IMR-90 (cell line): ENCODE results near the gene SGO1.

ENCODE experiments used
- CTCF ChIP-seq: conservative IDR thresholded peaks from 2 replicates; pipeline ENCODE4 v1.5.1; 2012; ENCODE audit warnings: mild to moderate bottlenecking, low read depth, low read length, improper control_type of control experiment
- ELK1 ChIP-seq: fragments of 150-350 bp; IDR thresholded peaks from 2 replicates; pipeline ENCODE4 v1.6.1; 2016; ENCODE audit warnings: low read depth, mild to moderate bottlenecking, low read length, moderate library complexity, borderline replicate concordance
- MAFK ChIP-seq: IDR thresholded peaks from 2 replicates; pipeline ENCODE4 v1.6.1; 2012; ENCODE audit warnings: low read depth, low read length, improper control_type of control experiment
- MAZ ChIP-seq: IDR thresholded peaks from 2 replicates; pipeline ENCODE4 v1.6.1; 2012; ENCODE audit warnings: low read depth, mild to moderate bottlenecking, low read length, improper control_type of control experiment, moderate library complexity, borderline replicate concordance
- MXI1 ChIP-seq: IDR thresholded peaks from 2 replicates; pipeline ENCODE4 v1.6.1; 2012; ENCODE audit warnings: low read depth, mild to moderate bottlenecking, low read length, moderate library complexity, borderline replicate concordance
- POLR2A ChIP-seq: IDR thresholded peaks from 2 replicates; pipeline ENCODE4 v1.6.1; 2012; ENCODE audit warnings: mild to moderate bottlenecking, low read depth, low read length
- RAD21 ChIP-seq: IDR thresholded peaks from 2 replicates; pipeline ENCODE4 v1.6.1; 2012; ENCODE audit warnings: low read length, improper control_type of control experiment
- RCOR1 ChIP-seq: IDR thresholded peaks from 2 replicates; pipeline ENCODE4 v1.6.1; 2012; ENCODE audit warnings: mild to moderate bottlenecking, low read length, improper control_type of control experiment; ENCODE audit not compliant: insufficient replicate concordance
- RFX5 ChIP-seq: IDR thresholded peaks from 2 replicates; pipeline ENCODE4 v1.8.0; 2012; ENCODE audit warnings: low read depth, mild to moderate bottlenecking, low read length, moderate library complexity
- USF2 ChIP-seq: fragments of 150-350 bp; IDR thresholded peaks from 2 replicates; pipeline ENCODE4 v1.6.1; 2017; ENCODE audit warnings: mild to moderate bottlenecking, antibody characterized with exemption, low read length, low read depth

- TF ChIP-seq CTCF: no peak
- no peak for TF ChIP-seq MXI1
- TF ChIP-seq ELK1: no peak
- no peak for TF ChIP-seq USF2
- no peak for TF ChIP-seq MAFK
- TF ChIP-seq POLR2A: no peak
- TF ChIP-seq RCOR1: no peak
- no peak for TF ChIP-seq MAZ
- TF ChIP-seq RAD21: no peak
- TF ChIP-seq RFX5: no peak
These were observed 60.7 kb downstream of the SGO1 start for GRCh38 chr3:20125289-20125688.
